Sigmoid colon (tissue), 7 donors: ENCODE measurements around the gene PCNT. TPM values are rescaled to one million over a fixed set of nuclear protein-coding genes. Genes with fewer than 3 reads are reported as not detected.

Experiments
- DNase-seq: peaks from one replicate; pipeline ENCODE4 v3.0.0-alpha.2; 2019
- H3K27ac ChIP-seq, 4 donors: fragments of 200-600 bp; sonication (generic); one replicate each; pipeline ENCODE4 v1.5.1; 2016 to 2019; ENCODE audit warnings: mild to moderate bottlenecking in 1 of 4
- H3K27me3 ChIP-seq, 3 donors: fragments of 200-600 bp; sonication (generic); one replicate each; pipeline ENCODE4 v1.5.1; 2019; ENCODE audit warnings: mild to moderate bottlenecking in 1 of 3
- H3K36me3 ChIP-seq, 4 donors: fragments of 200-600 bp; sonication (generic); one replicate each; pipeline ENCODE4 v1.5.1; 2016 to 2019
- H3K4me1 ChIP-seq, 4 donors: fragments of 200-600 bp; sonication (generic); one replicate each; pipeline ENCODE4 v1.5.1; 2017 to 2019
- H3K4me3 ChIP-seq, 4 donors: fragments of 200-600 bp; sonication (generic); one replicate each; pipeline ENCODE4 v1.5.1; 2017 to 2019; ENCODE audit warnings: mild to moderate bottlenecking in 2 of 4, moderate library complexity in 1 of 4
- H3K9me3 ChIP-seq, 4 donors: fragments of 200-600 bp in 3 of 4; sonication (generic) in 3 of 4; one replicate each; pipeline versions ENCODE4 v1.5.1 to v1.6.1; 2013 to 2019
- EP300 ChIP-seq, 4 donors: sonication (generic); formaldehyde crosslinking; IDR thresholded peaks; one replicate each; pipeline ENCODE4 v1.6.1; 2017; ENCODE audit warnings: antibody characterized with exemption in 4 of 4
- POLR2A ChIP-seq, 2 donors: fragments of 450-650 bp; IDR thresholded peaks; one replicate each; pipeline ENCODE4 v1.6.1; 2016; ENCODE audit warnings: antibody characterized with exemption in 2 of 2, mild to moderate bottlenecking in 2 of 2, moderate library complexity in 2 of 2
- POLR2AphosphoS5 ChIP-seq, 4 donors: sonication (generic); formaldehyde crosslinking; IDR thresholded peaks; one replicate each; pipeline ENCODE4 v1.6.1; 2017; ENCODE audit warnings: antibody characterized with exemption in 4 of 4
- WGBS, 2 donors: extraction: QIAGEN DNeasy Blood & Tissue Kit; methylation state at CpG; one replicate each; pipeline ENCODE4 v1.1.7; 2013; 5-methylcytosine and 5-hydroxymethylcytosine counted together
- intact Hi-C: fragments of 100-400 bp; cut with DNase I; formaldehyde crosslinking; loops from one replicate; pipeline ENCODE4 v1.15.1; 2023
- polyA plus RNA-seq, 3 donors: library from polyadenylated mRNA; stranded (reverse); fragments of 200-250 nt; gene quantifications; one replicate each; pipeline ENCODE4 v1.2.3, GENCODE V29; 2013
- total RNA-seq, 4 donors: library from RNA; depleted of rRNA; stranded (reverse); fragments of >200 nt; gene quantifications; one replicate each; pipeline ENCODE4 v1.1.0, GENCODE V29; 2016
- TF ChIP-seq, protein P1 (sequence below), 4 experiments: fragments of 450-650 bp in 3 of 4; fragments of 200-600 bp in 1 of 4; IDR thresholded peaks; one replicate each; pipeline ENCODE4 v1.5.1; 2016 to 2019; ENCODE audit warnings: antibody characterized with exemption in 4 of 4, mild to moderate bottlenecking in 3 of 4, moderate library complexity in 2 of 4
- donor health status: healthy with polysubstance abuse.
- donor health status: Bipolar disorder and iron deficiency.
- donor health status: healthy.

Gene PCNT
- total and polyA plus RNA-seq, 7 donors: 6.0 to 49.6 (median 18.5) TPM

DNA sequence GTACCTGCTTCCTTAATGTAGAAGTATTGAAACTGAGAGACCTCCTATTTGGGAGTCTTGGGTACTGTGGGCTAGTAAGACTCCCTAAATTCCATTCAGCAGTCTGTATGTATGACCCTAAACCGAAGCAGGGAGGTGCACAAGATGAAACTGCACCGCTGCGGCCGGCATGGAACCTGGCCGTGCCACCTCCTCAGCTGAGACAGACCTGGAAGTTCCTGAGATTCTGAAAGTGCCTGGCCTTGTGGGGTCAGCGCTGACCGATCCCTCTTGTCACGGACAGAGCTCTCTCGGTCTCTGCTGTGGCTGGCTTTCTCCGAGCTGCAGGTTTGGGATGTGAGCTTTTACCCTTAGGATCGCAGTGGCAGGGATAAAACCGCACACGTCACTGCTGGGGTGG is 27.0 kb downstream of the PCNT start:
- DNase-seq: no peak
- TF ChIP-seq POLR2AphosphoS5 (IDR thresholded peaks at IDR 0.05) (no peak), EP300 (IDR thresholded peaks at IDR 0.05) (no peak), POLR2A (IDR thresholded peaks at IDR 0.05) (no peak)
- TF ChIP-seq, protein P1, sequence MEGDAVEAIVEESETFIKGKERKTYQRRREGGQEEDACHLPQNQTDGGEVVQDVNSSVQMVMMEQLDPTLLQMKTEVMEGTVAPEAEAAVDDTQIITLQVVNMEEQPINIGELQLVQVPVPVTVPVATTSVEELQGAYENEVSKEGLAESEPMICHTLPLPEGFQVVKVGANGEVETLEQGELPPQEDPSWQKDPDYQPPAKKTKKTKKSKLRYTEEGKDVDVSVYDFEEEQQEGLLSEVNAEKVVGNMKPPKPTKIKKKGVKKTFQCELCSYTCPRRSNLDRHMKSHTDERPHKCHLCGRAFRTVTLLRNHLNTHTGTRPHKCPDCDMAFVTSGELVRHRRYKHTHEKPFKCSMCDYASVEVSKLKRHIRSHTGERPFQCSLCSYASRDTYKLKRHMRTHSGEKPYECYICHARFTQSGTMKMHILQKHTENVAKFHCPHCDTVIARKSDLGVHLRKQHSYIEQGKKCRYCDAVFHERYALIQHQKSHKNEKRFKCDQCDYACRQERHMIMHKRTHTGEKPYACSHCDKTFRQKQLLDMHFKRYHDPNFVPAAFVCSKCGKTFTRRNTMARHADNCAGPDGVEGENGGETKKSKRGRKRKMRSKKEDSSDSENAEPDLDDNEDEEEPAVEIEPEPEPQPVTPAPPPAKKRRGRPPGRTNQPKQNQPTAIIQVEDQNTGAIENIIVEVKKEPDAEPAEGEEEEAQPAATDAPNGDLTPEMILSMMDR (IDR thresholded peaks at IDR 0.05): no peak
- H3K27me3 ChIP-seq: no peaks in the 10 kb centered on the region
- no peaks in the 10 kb centered on the region for H3K4me1 ChIP-seq
- H3K9me3 ChIP-seq: no peaks in the 10 kb centered on the region
- peaks cover 48 to 100% (median 88%) of the 10 kb centered on the region in 4 donors for H3K36me3 ChIP-seq
- intact Hi-C loops: no loop called here
- 93 to 97% methylated on average over 13 of the region's 13 CpGs for WGBS, 2 donors
- H3K27ac ChIP-seq: no peak overlapping the region
- H3K4me3 ChIP-seq: no peak overlapping the region

DNA sequence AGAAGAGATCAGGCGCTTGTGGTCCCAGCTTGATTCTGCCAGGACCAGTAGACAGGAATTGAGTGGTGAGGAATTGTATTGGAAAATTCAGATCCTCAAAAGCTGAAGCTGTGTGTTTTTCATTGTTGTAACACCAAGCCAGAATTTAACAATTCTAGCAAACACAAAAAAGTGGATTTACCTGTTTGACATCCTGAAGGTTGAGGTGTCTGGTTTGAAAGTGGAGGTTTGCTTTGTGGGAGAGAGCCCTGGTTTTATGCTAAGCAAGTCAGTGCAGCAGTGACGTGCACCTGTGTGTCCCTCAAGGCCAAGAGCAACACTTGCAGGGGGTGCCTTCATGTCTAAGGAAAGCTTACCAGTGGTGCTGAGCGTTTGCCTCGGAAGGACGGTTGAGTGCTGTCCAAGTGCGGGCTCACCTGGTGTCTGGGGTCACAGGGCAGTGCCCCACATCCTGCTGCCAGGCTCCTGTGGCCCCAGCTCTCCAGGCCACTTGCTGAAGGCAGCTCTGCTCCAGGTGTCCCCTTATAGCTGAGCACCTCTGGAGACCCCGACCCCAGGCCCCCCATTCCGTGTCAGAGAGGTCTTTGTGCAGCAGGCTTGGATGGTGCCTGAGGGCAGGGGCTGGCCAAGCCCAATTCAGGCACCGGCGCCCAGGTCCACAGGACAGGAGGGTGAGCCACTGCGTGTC is 27.7 kb downstream of the PCNT start:
- no peak for DNase-seq
- Histone ChIP-seq H3K27me3 (no peaks in the 10 kb centered on the region), H3K4me3 (no peak overlapping the region), H3K27ac (no peak overlapping the region), H3K36me3 (peaks cover 42 to 100% (median 88%) of the 10 kb centered on the region in 4 donors), H3K4me1 (no peaks in the 10 kb centered on the region), H3K9me3 (no peaks in the 10 kb centered on the region)
- WGBS, 2 donors: 95% methylated on average over 11 of the region's 11 CpGs
- intact Hi-C loops: no loop called here
- TF ChIP-seq, protein P1 (IDR thresholded peaks at IDR 0.05): no peak
- TF ChIP-seq EP300 (IDR thresholded peaks at IDR 0.05) (no peak), POLR2AphosphoS5 (IDR thresholded peaks at IDR 0.05) (no peak), POLR2A (IDR thresholded peaks at IDR 0.05) (no peak)

DNA sequence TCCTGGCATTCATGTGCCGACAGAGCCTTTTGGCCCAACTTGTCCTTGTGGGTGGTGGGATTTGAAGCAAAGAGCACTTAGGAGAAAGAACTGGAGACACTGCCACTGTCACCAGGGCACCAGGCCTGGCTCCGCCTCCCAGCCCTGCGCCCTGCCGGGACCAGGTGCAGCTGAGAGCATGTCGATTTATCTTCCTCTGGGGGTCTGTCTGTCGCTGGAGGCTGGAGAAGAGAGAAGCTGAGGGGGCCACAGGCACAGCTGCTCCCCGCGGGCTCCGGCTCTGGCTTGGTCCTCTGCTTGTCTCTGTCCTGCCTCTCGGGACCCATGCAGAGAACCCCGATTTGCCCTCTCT is 28.2 kb downstream of the PCNT start:
- DNase-seq: no peak
- TF ChIP-seq POLR2AphosphoS5 (IDR thresholded peaks at IDR 0.05) (no peak), EP300 (IDR thresholded peaks at IDR 0.05) (no peak), POLR2A (IDR thresholded peaks at IDR 0.05) (no peak)
- TF ChIP-seq, protein P1 (IDR thresholded peaks at IDR 0.05): no peak
- H3K4me3 ChIP-seq: no peak overlapping the region
- intact Hi-C loops: no loop called here
- no peaks in the 10 kb centered on the region for H3K4me1 ChIP-seq
- WGBS, 2 donors: 91 to 93% methylated on average over 11 of the region's 11 CpGs
- no peaks in the 10 kb centered on the region for H3K27me3 ChIP-seq
- H3K27ac ChIP-seq: no peak overlapping the region
- peaks cover 37 to 100% (median 88%) of the 10 kb centered on the region in 4 donors for H3K36me3 ChIP-seq
- H3K9me3 ChIP-seq: no peaks in the 10 kb centered on the region

DNA sequence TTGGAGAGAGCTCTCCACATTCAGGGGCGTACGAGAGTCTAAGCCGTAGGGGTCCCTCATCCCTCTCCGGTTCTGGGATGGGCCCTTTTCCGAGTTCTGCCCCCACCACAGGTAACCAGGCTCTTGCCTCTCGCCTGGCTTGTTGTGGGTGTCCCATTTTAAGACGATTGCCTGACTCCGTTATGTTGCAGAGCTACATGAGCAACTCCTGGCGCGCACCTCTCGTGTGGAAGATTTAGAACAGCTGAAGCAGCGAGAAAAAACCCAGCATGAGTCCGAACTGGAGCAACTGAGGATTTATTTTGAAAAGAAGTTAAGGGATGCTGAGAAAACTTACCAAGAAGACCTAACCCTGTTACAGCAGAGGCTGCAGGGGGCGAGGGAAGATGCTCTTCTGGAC is 29.0 kb downstream of the PCNT start:
- WGBS, 2 donors: 90 to 94% methylated on average over 14 of the region's 14 CpGs
- intact Hi-C loops: no loop called here

More for the DNA sequence above, 29.0 kb downstream of the PCNT start:
- Histone ChIP-seq H3K4me3 (no peak overlapping the region), H3K36me3 (peaks cover 31 to 100% (median 88%) of the 10 kb centered on the region in 4 donors), H3K27ac (no peak overlapping the region), H3K27me3 (no peaks in the 10 kb centered on the region), H3K9me3 (no peaks in the 10 kb centered on the region), H3K4me1 (no peaks in the 10 kb centered on the region)
- TF ChIP-seq, protein P1 (IDR thresholded peaks at IDR 0.05): no peak
- no peak for TF ChIP-seq POLR2A (IDR thresholded peaks at IDR 0.05)
- TF ChIP-seq EP300 (IDR thresholded peaks at IDR 0.05): no peak
- TF ChIP-seq POLR2AphosphoS5 (IDR thresholded peaks at IDR 0.05): no peak
- DNase-seq: no peak
